Dedifferentiated amniotic fluid mesenchymal stem cell (primary cell): Measurements from ENCODE around the gene PACRG.

Experiments used
- DNase-seq: peaks from one replicate; pipeline ENCODE4 v3.0.0-alpha.2; 2016; ENCODE audit errors: extremely low spot score

The PACRG gene

DNA sequence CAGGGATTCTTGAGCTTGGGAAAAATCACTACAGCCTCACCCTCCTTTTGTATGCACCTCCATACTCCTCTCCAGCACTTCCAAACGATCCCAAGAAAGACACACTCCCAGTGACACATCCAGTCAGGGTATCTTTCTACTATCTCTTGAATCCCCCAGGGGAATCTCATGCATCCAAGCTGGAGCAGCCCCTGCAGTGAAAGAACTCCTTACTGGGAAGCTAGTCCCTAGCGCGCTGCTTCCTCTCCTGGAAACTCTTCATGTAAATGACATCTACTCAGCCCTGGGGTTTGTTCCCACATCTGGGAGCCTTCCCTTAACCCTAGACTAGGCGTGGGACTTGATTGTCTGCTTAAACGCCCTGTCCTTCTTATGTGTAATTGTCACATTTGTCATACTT is 357.7 kb downstream of the PACRG start:
- DNase-seq: no peak

DNA sequence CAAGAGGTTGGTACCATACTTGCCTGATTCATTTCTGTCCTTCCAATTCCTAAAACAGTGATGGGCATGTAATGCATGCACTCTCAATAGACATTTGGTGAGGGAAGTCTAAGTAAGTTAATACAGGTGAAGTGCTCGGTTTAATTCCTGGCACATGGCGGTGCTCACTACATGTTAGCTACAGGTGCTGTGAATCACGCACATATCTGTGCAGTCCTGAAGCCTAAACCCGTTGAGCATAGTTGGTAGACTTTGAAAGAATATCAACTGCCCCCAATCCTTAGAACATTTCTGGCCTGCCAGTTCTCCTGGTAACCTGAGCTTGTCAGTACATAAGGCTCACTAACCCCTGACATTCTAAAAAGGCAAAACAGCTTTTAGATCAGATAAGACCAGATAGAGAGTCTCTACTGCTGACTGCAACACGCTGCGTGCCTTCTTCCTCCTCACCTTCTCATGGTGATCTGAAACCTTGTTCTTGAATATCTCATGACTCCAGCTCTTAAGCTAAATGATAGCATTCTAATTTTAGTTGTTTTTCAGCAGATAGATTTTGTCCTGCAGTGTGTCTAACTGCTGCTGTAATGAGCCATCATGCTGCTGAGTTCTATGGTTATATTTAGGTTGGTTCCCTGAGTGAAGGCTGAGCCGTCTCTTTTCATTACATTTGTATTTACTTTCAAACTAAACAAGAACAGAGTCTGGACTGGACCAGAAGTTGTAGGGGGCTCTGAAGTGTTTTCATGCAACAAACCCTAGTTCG is 358.3 kb downstream of the PACRG start:
- DNase-seq: no peak

DNA sequence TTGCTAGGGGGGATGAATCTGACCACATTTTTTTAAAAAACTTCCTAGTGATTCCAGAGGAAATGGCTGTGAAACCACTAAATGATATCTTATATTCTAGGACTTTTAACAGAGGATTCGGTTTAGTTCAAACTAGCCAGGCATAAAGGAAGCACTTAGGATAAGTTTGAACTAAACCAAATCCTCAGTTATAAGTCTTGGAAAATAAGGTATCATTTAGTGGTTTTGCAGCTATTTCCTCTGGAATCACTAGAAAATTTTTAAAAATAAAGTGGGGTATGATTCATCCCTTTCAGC is 358.8 kb downstream of the PACRG start:
- no peak for DNase-seq

DNA sequence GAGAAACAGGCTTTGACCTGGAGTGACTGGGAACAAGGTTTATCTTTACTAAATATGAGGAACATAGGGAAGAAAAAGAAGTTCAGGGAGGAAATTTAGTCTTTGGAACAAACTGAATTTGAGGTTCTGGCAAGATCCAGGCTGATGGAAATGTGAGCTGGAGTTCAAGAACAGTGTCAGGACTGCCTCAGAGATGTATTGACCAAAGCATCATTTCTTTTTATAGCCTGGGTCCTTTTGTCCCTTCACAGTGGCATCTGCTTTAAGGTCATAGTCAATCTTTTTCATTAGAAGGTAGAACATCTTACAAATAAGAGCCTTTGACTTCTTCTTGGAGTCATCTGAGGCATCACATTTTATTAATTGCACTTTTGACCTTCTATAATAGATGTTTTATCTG is 360.2 kb downstream of the PACRG start:
- no peak for DNase-seq

DNA sequence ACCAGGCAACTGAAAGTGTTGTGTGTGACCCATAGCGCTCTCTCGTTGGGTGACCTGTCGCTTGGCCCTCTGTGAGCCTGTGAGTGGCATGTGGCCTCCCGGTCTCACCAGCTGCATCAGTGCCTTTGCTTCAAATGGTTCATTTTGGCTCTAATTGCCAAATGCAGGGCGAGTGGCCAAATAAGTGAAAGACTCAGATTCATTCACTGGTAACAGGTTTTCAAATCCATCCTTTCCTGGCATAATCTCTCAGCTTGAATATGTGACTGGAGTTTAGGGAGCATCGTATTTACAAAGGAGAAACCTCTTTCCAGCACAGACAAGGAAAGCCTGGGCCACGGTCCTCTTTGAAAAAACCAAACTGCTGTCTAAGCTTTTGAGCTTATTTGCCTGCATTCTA is 365.1 kb downstream of the PACRG start:
- DNase-seq: no peak

DNA sequence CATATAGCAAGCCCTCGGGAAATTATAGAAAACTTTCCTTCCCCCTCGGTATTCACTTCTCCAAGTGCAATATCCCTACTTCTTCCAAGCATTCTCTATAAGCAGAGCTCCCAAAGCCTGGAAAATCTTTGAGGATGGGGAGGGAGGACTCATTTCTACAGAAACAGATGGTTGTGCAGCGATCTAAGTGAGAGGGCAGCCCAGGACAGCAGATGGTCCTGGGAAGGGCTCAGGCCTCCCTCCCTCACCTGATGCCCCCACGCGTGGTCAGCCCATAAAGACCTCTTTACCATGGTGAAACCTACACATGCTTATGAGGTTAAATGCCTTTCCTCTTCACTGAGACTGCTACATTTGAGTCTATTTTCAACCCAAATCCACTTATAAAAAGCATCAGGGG is 367.1 kb downstream of the PACRG start:
- DNase-seq: no peak

DNA sequence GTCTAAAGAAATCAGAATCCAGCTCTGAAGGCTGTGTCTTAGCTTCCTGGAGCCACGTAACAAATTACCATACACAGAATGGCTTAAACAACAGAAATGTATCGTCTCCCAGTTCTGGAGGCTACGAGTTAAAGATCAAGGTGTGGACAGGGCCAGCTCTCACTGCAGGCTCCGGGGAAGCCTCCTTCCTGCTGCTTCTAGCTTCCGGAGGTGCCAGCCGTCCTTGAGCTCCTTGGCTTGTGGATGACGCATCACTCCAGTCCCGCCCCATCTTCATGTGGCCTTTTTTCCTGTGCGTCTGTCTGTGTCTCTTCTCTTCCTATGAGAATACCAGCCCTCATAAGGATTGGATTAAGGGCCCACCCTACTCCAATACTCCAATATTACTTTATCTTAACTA is 367.6 kb downstream of the PACRG start:
- DNase-seq: no peak

DNA sequence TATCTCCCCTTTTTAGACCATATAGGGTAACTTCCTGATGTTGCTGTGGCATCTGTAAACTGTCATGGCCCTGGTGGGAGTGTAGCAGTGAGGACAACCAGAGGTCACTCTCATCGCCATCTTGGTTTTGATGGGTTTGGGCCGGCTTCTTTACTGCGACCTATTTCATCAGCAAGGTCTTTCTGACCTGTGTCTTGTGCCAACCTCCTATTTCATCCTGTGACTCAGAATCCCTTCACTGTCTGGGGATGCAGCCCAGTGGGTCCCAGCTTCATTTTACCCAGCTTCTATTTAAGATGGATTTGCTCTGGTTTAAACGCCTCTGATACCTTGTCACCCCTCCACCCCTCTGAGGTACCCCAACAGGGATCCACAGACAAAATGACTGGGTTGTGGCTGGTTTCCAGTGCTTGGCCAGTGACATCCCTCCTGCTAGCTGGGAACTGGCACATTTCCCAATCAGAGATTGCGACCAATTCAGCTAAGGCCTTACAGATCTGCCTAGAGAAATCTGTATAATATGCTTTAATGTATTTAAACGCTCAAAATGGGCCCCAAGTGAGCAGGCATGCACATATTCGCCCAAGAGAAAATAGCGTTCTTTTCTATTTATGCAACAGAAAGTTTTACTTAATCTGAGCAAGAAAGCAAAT is 371.2 kb downstream of the PACRG start:
- DNase-seq: no peak

DNA sequence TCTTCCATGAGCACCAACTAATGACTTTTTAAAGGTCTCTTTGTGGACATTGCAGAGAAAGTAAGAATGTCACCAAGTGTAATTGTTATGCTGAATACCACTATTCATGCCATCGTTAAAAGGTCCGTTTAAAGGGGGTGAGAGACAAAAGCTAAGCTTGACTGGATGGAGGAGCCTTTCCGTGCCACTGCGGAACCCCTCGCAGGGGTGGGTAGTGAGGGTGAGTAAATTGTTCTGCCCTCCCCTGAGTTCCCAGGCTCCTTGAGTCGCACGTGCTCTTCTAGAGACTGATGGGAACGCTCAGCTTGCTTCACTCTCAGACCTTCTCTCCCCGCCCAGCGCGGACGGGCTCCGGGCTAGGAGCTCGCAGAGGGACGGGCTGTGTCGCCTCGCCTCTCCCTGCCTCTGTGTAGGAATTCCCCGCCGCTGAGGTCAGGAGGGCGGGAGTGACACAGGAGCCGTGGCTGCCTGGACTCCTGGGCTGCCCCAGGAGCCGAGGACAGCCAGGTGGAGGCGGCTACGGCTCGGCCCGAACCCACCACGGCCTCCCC is 371.9 kb downstream of the PACRG start:
- DNase-seq: no peak

DNA sequence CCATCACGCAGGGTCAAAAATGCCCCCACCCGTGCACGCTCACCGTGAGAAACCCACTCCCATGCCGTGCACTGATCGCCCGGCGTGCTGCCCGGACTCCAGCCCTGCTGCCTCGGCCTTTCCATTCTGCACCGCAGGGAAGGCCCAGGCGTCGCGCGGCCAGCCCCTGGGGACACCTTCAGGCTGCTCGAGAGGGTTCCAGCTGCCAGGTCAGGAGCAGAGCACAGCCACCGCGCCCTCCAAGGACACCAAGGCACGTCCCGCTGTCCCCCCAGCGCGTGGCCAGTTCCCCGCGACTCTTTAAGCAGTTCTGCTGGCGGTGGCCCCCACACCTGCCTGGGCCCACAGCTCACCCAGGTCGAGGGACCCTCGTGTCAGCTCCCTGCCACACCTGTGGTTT is 372.5 kb downstream of the PACRG start:
- DNase-seq: no peak

DNA sequence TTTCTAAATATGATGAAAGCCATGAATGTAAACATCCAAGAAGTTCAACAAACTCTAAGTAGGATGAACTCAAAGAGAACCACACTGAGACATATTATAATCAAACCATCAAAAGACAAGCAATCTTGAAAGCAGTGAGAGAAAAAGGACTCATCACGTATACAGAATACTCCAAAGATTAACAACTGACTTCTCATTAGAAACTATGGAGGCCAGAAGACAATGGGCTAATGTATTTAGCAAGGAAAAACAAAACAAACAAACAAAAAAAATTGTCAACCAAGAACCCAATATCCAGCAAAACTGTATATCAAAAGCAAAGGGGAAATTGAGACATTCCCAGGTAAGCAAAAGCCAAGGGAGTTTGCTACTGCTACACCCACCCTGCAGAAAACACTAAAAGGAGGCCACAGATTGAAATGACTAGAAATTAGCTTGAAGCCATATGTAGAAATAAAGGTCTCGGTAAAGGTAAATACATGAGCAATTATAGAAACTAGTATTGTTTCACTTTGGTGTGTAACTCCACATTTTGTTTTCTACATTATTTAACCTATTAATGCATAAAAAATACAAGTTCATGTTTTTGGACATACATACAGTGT is 385.7 kb downstream of the PACRG start:
- DNase-seq: no peak

DNA sequence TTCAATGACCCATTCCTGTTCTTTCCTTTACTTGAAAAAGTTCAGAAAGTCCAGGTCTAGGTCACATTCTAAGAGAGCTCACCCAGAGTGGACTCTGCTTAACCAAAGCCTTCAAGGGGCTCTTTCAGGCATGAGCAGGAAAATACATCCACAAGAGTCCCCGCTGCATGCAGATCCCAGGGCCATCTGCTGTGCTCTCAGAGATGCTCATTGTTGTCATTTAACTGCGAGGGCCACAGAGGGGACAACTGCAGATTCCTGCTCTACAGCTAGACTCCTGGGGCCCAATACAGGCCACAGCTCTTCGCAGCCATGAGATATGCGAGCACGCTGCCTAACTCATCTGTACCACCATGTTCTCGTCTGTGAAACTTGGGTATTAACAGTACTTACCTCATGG is 391.2 kb downstream of the PACRG start:
- no peak for DNase-seq

DNA sequence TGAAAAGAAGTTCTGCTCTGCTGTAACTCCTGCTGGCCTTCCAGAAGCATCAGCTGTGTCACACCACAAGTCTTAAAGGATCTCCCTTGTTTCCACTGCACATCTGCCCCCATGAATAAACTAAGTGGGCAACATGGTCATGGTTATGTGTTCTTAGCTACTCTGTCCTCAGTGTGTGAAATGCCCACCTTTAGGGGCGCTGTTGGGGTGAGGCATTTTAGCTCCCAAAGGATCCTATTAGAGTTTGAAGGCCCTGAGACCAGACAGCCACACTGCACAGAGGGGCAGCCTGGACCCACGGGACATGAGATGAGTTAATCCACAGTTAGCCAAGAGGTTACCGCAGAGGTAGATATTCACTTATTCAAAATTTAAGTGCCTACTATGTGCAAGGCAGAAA is 392.4 kb downstream of the PACRG start:
- no peak for DNase-seq

DNA sequence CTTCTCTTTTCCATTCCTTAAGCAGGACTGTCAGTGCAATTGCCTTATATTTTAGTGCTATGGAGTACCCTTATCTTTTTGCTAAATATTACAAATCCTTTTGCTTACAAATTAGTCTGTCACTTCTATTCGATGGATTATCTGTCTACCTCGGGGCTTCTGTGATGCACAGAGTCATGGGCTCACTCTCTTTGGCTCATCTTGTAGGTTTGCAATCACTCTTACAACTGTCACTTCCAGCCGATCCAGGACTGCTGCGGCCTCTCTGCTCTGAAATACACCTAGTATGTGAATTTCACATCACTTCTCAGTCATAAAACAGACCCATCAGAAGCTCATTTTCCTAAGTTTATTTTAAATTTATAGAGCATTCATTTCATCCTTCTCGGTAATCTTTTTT is 393.5 kb downstream of the PACRG start:
- DNase-seq: no peak

DNA sequence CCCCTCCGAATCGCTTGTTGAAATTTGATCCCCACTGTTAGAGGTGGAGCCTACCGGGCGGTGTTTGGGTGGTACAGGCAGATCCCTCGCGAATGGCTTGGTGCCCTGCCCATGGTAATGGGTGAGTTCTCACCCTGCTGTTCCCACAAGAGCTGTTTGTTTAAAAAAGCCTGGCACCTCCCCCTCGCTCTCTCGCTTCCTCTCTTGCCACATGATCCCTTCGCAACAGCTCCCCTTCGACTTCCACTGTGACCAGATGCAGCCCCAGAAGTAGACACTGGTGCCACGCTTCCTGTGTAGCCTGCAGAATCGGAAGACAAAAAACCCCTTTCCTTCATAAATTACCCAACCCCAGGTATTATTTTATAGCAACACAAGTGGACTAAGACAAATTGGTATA is 394.6 kb downstream of the PACRG start:
- DNase-seq: no peak

DNA sequence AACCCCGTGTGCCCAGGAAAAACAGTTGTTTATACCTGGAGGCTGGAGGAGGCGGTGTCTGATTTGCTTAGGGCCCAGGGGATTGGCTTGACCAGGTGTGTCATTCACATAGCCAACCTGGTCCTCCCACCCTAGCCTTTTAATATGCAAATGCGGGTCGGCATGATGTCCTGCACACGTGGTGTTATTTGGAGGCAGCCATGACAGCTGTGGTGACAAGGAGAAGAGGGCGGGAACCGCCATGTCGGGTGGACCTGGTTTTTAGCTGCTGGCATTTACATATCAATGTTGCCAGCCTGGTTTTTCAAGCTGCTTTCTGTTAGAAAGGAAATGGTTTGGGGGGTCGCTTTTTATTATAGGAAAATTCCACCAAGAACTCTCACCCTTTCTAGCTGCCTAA is 395.3 kb downstream of the PACRG start:
- no peak for DNase-seq

DNA sequence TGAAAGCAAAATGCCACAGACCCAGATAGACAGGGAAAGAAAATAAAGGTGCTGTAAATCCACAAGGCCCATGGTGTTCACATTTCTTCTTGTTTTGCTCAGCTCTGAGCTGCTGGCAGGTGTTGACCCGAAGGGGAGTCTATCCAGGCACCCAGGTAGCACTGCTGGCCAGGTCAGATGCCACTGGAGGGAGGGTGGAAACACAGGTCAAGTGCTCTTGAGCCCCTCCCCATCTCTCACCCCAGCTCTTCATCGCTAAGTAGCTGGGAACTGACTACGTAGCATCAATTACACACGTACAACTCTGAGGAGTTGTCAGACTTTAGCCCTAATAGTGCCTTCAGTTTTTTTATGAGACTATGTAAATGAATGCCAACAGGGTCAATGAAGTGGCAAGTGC is 399.0 kb downstream of the PACRG start:
- no peak for DNase-seq

DNA sequence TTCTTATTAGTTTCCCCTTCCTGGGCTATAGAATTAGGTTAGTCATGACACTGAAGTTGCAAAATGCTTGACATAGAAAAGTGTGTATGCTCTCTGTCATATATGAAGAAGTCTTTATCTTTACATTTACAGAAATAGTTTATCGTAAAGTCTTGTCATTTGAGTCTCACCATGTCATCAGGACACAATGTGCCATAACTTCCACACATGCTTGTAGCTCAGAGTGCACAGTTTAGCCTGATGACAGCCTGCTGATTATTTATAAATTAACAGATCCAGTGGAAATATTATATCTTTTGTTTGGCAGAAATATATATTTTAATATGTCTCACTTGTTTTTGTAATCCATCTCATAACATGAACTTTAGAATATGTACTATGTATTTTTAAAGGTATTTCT is 399.8 kb downstream of the PACRG start:
- DNase-seq: no peak

DNA sequence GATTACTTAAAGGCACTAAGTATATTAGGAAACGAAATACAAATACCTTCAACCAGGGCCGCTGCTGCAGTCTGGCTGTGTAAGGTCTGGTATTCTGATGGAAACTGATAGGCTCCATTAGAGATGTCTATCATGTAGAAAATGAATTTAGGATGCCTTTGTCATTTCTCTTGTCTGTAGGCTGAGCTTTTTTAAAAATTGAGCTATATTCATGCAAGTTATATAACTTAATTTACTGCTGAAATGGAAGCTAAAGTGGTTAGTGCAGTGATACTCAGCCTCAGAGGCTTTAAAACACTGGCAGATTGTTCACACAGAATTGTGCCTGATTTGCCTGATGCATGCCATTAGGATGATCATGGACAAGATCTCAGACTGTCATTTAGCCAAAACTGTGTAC is 400.6 kb downstream of the PACRG start:
- no peak for DNase-seq

DNA sequence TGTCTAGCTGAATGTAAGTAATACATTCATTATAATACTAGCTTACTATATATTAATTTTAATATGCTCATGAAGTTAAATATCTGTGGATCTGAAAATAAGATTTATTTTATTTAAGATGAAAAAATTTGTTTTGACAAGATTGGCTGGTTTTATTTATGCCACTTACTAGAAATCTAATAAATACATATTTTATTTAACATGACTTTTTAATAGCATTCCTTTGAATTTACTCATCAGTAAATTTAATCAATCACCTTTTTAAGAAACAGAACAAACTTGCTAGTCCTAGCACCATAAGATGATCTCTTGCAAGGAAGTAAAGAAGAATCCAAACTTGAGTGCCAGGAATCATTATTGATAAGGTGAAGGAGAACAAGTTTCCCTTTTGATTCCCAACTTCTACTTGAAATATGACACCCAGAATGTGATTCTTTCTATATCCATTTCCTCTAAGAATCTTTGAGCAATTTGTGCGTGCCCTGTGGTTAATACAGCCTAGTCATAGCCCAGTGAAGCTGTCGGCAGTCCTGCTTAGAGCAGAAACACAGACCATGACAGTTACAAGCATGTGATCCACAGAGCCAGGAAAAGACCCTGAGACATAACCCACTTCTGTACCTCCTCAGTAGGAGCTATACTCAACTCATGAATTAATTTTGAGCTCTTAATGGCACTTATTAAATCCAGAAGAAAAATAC is 404.4 kb downstream of the PACRG start:
- no peak for DNase-seq

DNA sequence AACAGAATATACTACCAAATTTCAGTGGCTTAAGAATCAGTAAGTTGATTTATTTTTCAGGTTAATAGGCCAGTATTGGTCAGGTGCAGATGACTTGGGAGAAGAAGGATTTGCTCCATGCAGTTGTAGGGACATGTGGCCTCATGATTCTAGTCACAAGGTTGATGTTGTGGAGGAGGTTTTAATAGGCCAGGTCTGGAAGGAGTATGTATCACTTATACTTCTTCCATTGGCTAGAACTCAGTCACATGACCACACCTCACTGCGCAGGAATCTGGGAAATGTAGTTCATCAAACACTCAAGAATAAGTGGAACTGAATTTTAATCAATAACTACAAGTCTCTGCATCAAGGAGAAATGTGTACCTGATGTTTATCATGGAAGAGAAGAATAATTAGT is 405.2 kb downstream of the PACRG start:
- DNase-seq: no peak

DNA sequence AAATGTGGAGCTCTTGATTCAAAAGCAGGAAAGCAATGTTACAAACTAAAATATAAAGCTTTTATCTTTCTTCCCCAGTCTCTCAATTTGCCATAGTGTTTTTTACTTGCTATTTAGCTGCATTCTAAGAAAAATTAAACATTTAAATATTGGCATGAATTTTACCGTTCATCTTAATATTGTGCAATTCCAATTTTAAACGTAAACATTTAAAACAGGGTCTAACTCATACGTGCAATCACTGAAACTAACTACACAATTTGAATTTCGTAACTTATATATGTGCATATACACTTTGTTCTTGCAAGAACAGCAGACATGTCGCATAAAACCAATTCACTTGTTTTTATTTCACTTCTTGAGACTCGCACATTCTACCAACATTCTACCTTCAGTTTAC is 405.9 kb downstream of the PACRG start:
- DNase-seq: no peak
